ENCODE data around the gene MRTFA. TPM values are rescaled to one million over a fixed set of nuclear protein-coding genes. Genes with fewer than 3 reads are reported as not detected.

MRTFA gene
- total RNA-seq, 4 donors from 2014 or later = 32.6 to 173 (median 76.1) TPM

GRCh38 chr22:40416636-40417035 is 219.9 kb downstream of the MRTFA start:
- Histone ChIP-seq H3K27ac (no peak overlapping the region), H3K36me3 (no peaks in the 10 kb centered on the region), H3K9me3 (no peaks in the 10 kb centered on the region), H3K4me1 (no peaks in the 10 kb centered on the region), H3K27me3 (no peaks in the 10 kb centered on the region), H3K4me3 (no peak overlapping the region)
- no peak for DNase-seq
- intact Hi-C loops (cut with DNase I; ENCODE audit: low total_unique reads) = no loop called here
- TF ChIP-seq, protein P1, sequence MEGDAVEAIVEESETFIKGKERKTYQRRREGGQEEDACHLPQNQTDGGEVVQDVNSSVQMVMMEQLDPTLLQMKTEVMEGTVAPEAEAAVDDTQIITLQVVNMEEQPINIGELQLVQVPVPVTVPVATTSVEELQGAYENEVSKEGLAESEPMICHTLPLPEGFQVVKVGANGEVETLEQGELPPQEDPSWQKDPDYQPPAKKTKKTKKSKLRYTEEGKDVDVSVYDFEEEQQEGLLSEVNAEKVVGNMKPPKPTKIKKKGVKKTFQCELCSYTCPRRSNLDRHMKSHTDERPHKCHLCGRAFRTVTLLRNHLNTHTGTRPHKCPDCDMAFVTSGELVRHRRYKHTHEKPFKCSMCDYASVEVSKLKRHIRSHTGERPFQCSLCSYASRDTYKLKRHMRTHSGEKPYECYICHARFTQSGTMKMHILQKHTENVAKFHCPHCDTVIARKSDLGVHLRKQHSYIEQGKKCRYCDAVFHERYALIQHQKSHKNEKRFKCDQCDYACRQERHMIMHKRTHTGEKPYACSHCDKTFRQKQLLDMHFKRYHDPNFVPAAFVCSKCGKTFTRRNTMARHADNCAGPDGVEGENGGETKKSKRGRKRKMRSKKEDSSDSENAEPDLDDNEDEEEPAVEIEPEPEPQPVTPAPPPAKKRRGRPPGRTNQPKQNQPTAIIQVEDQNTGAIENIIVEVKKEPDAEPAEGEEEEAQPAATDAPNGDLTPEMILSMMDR (IDR thresholded peaks at IDR 0.05) = no peak
- no peak for TF ChIP-seq POLR2A (IDR thresholded peaks at IDR 0.05)

- no peaks in the 10 kb centered on the region for H3K9me3 ChIP-seq
- no peaks in the 10 kb centered on the region for H3K36me3 ChIP-seq
- no peak for DNase-seq
- H3K4me1 ChIP-seq = no peaks in the 10 kb centered on the region
- TF ChIP-seq, protein P1 (IDR thresholded peaks at IDR 0.05) = no peak
- TF ChIP-seq POLR2A (IDR thresholded peaks at IDR 0.05) = no peak
- no peak overlapping the region for H3K4me3 ChIP-seq
- intact Hi-C loops (cut with DNase I; ENCODE audit: low total_unique reads) = no loop called here
- no peaks in the 10 kb centered on the region for H3K27me3 ChIP-seq
- H3K27ac ChIP-seq = no peak overlapping the region
These were observed 220.3 kb downstream of the MRTFA start for GRCh38 chr22:40416267-40416570.

DNA sequence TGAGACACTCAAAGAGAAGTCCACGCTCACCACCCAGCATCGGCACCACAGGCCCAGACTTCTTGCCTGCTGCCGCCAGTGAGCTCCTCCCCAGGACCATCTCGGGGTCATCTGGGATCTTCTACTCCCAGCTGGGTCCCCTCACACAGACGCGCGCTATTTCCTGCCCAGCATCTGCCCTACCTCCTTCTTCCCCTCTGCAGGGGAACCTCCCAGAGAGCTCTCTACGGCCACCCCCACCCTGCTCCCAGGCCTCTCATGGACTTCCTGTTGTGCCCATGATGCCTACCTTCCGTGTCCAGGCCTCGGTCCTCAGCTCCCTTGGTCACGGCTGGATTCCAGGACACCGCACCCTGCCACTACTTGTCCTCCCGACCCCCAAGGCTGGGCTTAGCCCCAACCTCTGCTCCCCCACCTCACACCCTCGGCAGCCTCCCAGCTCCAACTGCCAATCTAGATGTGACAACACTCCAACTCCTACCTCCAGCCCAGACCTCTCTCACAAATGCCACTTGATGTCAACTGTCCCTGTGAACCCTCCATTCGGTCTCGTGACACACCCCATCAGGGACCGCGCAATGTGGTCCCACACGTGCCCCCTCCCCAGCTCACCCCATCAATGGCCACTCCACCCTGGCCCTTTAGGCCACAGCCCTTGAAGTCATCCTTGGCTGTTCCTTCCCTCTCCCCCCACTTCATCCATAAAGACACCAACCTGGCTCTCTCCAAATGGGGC is 220.8 kb downstream of the MRTFA start:
- intact Hi-C loops (cut with DNase I; ENCODE audit: low total_unique reads) = no loop called here
- no peaks in the 10 kb centered on the region for H3K27me3 ChIP-seq
- H3K4me1 ChIP-seq = no peaks in the 10 kb centered on the region
- TF ChIP-seq POLR2A (IDR thresholded peaks at IDR 0.05) = no peak
- TF ChIP-seq, protein P1 (IDR thresholded peaks at IDR 0.05) = no peak
- H3K27ac ChIP-seq = peak overlapping the region in 1 of 2 donors; percentile 7
- H3K4me3 ChIP-seq = no peak overlapping the region
- H3K36me3 ChIP-seq = no peaks in the 10 kb centered on the region
- no peak for DNase-seq
- H3K9me3 ChIP-seq = no peaks in the 10 kb centered on the region

DNA sequence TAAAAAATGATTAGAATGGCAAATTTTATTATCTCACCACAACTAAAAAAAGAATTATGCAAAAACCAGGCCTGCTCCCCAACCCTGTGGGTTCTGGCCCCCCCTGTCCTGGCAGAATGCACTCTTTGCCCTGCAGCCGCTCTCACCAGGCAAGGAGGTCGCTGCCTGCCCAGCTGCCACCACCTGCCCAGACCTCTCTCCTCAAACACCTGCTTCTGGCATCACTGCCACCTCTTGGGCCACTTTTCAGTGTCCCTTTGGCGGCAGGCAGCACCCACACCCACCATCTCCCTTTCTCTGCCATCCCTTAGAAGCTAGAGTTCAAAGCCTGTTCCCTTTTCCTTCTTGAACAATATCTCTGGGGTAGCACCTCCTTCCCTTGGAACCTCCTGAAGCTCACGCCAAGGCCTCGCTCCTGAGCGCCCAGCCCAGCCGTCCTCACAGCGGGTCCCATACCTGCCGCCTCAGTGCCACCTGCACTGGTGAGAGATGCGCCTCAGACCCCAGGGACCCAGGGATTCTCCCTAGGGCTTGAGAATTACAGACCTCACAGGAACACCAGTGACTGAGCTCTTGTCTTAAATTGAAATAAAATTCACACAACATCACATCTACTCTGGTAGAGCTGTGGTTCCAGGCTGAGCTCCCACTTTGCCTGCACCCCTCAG is 221.5 kb downstream of the MRTFA start:
- Histone ChIP-seq H3K27me3 (no peaks in the 10 kb centered on the region), H3K9me3 (no peaks in the 10 kb centered on the region), H3K27ac (no peak overlapping the region), H3K4me3 (no peak overlapping the region), H3K4me1 (no peaks in the 10 kb centered on the region), H3K36me3 (no peaks in the 10 kb centered on the region)
- intact Hi-C loops (cut with DNase I; ENCODE audit: low total_unique reads) = no loop called here
- no peak for DNase-seq
- TF ChIP-seq, protein P1 (IDR thresholded peaks at IDR 0.05) = no peak
- no peak for TF ChIP-seq POLR2A (IDR thresholded peaks at IDR 0.05)

DNA sequence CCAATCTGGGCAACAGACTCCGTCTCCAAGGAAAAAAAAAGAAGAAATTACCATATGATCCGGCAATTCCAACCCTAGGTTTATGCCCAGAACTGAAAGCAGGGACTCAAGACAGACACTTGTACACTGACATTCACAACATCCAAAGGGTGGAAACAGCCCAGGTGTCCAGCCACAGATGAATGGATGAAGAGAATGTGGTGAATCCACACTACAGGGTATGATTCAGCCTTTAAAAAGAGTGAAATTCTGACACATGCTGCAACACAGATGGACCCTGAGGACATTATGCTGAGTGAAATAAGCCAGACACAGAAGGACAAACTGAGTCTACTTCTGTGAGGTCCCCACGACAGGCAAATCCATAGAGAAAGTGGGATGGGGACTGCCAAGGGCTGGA is 222.2 kb downstream of the MRTFA start:
- Histone ChIP-seq H3K9me3 (no peaks in the 10 kb centered on the region), H3K4me1 (no peaks in the 10 kb centered on the region), H3K4me3 (no peak overlapping the region), H3K36me3 (no peaks in the 10 kb centered on the region), H3K27ac (no peak overlapping the region), H3K27me3 (no peaks in the 10 kb centered on the region)
- no peak for DNase-seq
- TF ChIP-seq, protein P1 (IDR thresholded peaks at IDR 0.05) = no peak
- no peak for TF ChIP-seq POLR2A (IDR thresholded peaks at IDR 0.05)
- intact Hi-C loops (cut with DNase I; ENCODE audit: low total_unique reads) = no loop called here

Data from uterus (tissue), 4 donors.